GM12878 (cell line): ENCODE measurements around the gene LMF1.

Source experiments
- ESRRA ChIP-seq: IDR thresholded peaks from 2 replicates; pipeline ENCODE4 v1.6.1; 2012; ENCODE audit warnings: mild to moderate bottlenecking, low read length, improper control_type of control experiment
- ETV6 ChIP-seq, 2 experiments: fragments of 450-650 bp in 1 of 2; IDR thresholded peaks in 1 of 2; conservative IDR thresholded peaks in 1 of 2; 2 replicates each; pipeline ENCODE4 v1.6.1; 2014; ENCODE audit warnings: antibody characterized with exemption in 1 of 2, borderline replicate concordance in 1 of 2, low read depth in 1 of 2, mild to moderate bottlenecking in 1 of 2, moderate library complexity in 1 of 2

- no peak for TF ChIP-seq ETV6 (conservative IDR thresholded peaks at IDR 0.05 in 1 of 2, IDR thresholded peaks at IDR 0.05 in 1 of 2; ENCODE audit: borderline replicate concordance in 1 of 2, low read depth in 1 of 2)
- TF ChIP-seq ESRRA = no peak
Observed at GRCh38 chr16:819336-820043, 151.3 kb downstream of the LMF1 start.
